GM23248 (cell line): ENCODE data around the gene NSMCE1. TPM values are rescaled to one million over a fixed set of nuclear protein-coding genes. Genes with fewer than 3 reads are reported as not detected.

ENCODE experiments used
- DNase-seq: peaks from one replicate; pipeline ENCODE4 v3.0.0-alpha.2; 2015
- H2AFZ ChIP-seq: fragments of 200-600 bp; sonication (generic); 2 replicates; pipeline ENCODE4 v1.6.1; 2016; ENCODE audit warnings: antibody characterized with exemption
- H3F3A ChIP-seq: fragments of 200-600 bp; sonication (generic); 2 replicates; pipeline ENCODE4 v1.6.1; 2016; ENCODE audit warnings: mild to moderate bottlenecking, antibody characterized with exemption, mixed run types; ENCODE audit not compliant: insufficient read depth
- H3K27ac ChIP-seq: fragments of 200-600 bp; sonication (generic); 2 replicates; pipeline ENCODE4 v1.5.1; 2016; ENCODE audit warnings: mild to moderate bottlenecking
- H3K27me3 ChIP-seq: fragments of 200-600 bp; sonication (generic); replicated peaks from 2 replicates; pipeline ENCODE4 v1.6.1; 2016; ENCODE audit warnings: mild to moderate bottlenecking; ENCODE audit not compliant: insufficient read depth
- H3K36me3 ChIP-seq: fragments of 200-600 bp; sonication (generic); 2 replicates; pipeline ENCODE4 v1.6.1; 2016; ENCODE audit warnings: low read depth, mild to moderate bottlenecking
- H3K4me1 ChIP-seq: fragments of 200-600 bp; sonication (generic); 2 replicates; pipeline ENCODE4 v1.6.1; 2016; ENCODE audit warnings: mild to moderate bottlenecking; ENCODE audit not compliant: insufficient read depth
- H3K4me2 ChIP-seq: fragments of 200-600 bp; sonication (generic); one replicate; pipeline ENCODE4 v1.6.1; 2016; ENCODE audit warnings: mild to moderate bottlenecking; ENCODE audit not compliant: unreplicated experiment
- H3K4me3 ChIP-seq: fragments of 200-600 bp; sonication (generic); 2 replicates; pipeline ENCODE4 v1.5.1; 2016; ENCODE audit warnings: mild to moderate bottlenecking
- H3K79me2 ChIP-seq: fragments of 200-600 bp; sonication (generic); 2 replicates; pipeline ENCODE4 v1.6.1; 2016; ENCODE audit warnings: mild to moderate bottlenecking; ENCODE audit not compliant: insufficient read depth
- H3K9ac ChIP-seq: fragments of 200-600 bp; sonication (generic); 2 replicates; pipeline ENCODE4 v1.6.1; 2016; ENCODE audit warnings: mild to moderate bottlenecking
- H3K9me2 ChIP-seq: fragments of 200-600 bp; sonication (generic); 2 replicates; pipeline ENCODE4 v1.6.1; 2016; ENCODE audit warnings: mixed run types, mild to moderate bottlenecking, moderate library complexity; ENCODE audit not compliant: insufficient read depth
- H3K9me3 ChIP-seq: fragments of 200-600 bp; sonication (generic); one replicate; pipeline ENCODE4 v1.6.1; 2017; ENCODE audit warnings: low read depth
- H4K20me1 ChIP-seq: fragments of 200-600 bp; sonication (generic); 2 replicates; pipeline ENCODE4 v1.6.0; 2016; ENCODE audit not compliant: insufficient read depth
- EZH2 ChIP-seq: fragments of 200-600 bp; sonication (generic); IDR thresholded peaks from 2 replicates; pipeline ENCODE4 v1.6.1; 2018; ENCODE audit warnings: antibody characterized with exemption, mild to moderate bottlenecking; ENCODE audit not compliant: insufficient read depth, poor library complexity, severe bottlenecking
- EZH2phosphoT487 ChIP-seq: fragments of 200-600 bp; sonication (generic); IDR thresholded peaks from 2 replicates; pipeline ENCODE4 v1.6.1; 2018; ENCODE audit warnings: antibody characterized with exemption, moderate library complexity, mild to moderate bottlenecking, low read depth; ENCODE audit not compliant: insufficient read depth
- WGBS, 2 experiments: methylation state at CpG; one replicate each; pipeline ENCODE4 v1.1.6; 2015 to 2017; ENCODE audit warnings: low lambda C conversion rate in 2 of 2, low coverage in 1 of 2; ENCODE audit errors: missing lambda C conversion rate in 2 of 2; 5-methylcytosine and 5-hydroxymethylcytosine counted together
- in situ Hi-C: fragments of 300-500 bp; cut with MboI; formaldehyde crosslinking; loops from 2 replicates; pipeline ENCODE4 v1.15.0; 2020
- polyA plus RNA-seq: library from polyadenylated mRNA; unstranded; fragments of >200 nt; fragmentation: Nextera tagmentation; extraction: Ambion mirVana; gene quantifications from 2 replicates; pipeline ENCODE4 v1.2.1, GENCODE V29; 2016
- total RNA-seq: library from RNA; depleted of rRNA; stranded (reverse); fragments of >200 nt; shearing (Covaris generic); gene quantifications from 2 replicates; pipeline ENCODE4 v1.2.3, GENCODE V29; 2014

NSMCE1 gene
- total and polyA plus RNA-seq, 2 experiments from 2014 or later = 69.3 to 107 TPM

- TF ChIP-seq EZH2 (no peak), EZH2phosphoT487 (no peak)
Observed at GRCh38 chr16:27195941-27196595, 72.5 kb downstream of the NSMCE1 start.

GRCh38 chr16:27195076-27195741, 73.4 kb downstream of the NSMCE1 start:
- no peaks in the 10 kb centered on the region for H3K9me3 ChIP-seq
- no peak overlapping the region for H3K4me2 ChIP-seq
- WGBS, 2 experiments = 49 to 53% methylated on average over 6 of the region's 6 CpGs
- no peaks in the 10 kb centered on the region for H3K79me2 ChIP-seq
- H3K36me3 ChIP-seq = no peaks in the 10 kb centered on the region
- in situ Hi-C loops = no loop called here
- no peak overlapping the region for H2AFZ ChIP-seq
- no peak for TF ChIP-seq EZH2
- no peak for TF ChIP-seq EZH2phosphoT487
- H3K27ac ChIP-seq = no peak overlapping the region
- DNase-seq = no peak
- H3K9ac ChIP-seq = no peak overlapping the region
- no peaks in the 10 kb centered on the region; the same call in 1 of the 2 replicates for H3K27me3 ChIP-seq
- H3K4me3 ChIP-seq = no peak overlapping the region
- no peaks in the 10 kb centered on the region for H4K20me1 ChIP-seq
- no peaks in the 10 kb centered on the region for H3K4me1 ChIP-seq
- H3F3A ChIP-seq = no peaks in the 10 kb centered on the region
- H3K9me2 ChIP-seq = no peaks in the 10 kb centered on the region

More at GRCh38 chr16:27195941-27196595, 72.5 kb downstream of the NSMCE1 start:
- H3K79me2 ChIP-seq = no peaks in the 10 kb centered on the region
- H3K9ac ChIP-seq = no peak overlapping the region
- H3K9me2 ChIP-seq = no peaks in the 10 kb centered on the region
- H3K9me3 ChIP-seq = no peaks in the 10 kb centered on the region
- H3K36me3 ChIP-seq = no peaks in the 10 kb centered on the region
- no peaks in the 10 kb centered on the region; the same call in 1 of the 2 replicates for H3K27me3 ChIP-seq
- in situ Hi-C loops = no loop called here
- no peaks in the 10 kb centered on the region for H3F3A ChIP-seq
- H3K4me1 ChIP-seq = no peaks in the 10 kb centered on the region
- WGBS, 2 experiments = 76 to 79% methylated on average over 9 of the region's 9 CpGs
- H3K4me3 ChIP-seq = no peak overlapping the region
- no peak overlapping the region for H3K4me2 ChIP-seq
- no peak overlapping the region for H2AFZ ChIP-seq
- H3K27ac ChIP-seq = no peak overlapping the region
- H4K20me1 ChIP-seq = no peaks in the 10 kb centered on the region
- DNase-seq = no peak

DNA sequence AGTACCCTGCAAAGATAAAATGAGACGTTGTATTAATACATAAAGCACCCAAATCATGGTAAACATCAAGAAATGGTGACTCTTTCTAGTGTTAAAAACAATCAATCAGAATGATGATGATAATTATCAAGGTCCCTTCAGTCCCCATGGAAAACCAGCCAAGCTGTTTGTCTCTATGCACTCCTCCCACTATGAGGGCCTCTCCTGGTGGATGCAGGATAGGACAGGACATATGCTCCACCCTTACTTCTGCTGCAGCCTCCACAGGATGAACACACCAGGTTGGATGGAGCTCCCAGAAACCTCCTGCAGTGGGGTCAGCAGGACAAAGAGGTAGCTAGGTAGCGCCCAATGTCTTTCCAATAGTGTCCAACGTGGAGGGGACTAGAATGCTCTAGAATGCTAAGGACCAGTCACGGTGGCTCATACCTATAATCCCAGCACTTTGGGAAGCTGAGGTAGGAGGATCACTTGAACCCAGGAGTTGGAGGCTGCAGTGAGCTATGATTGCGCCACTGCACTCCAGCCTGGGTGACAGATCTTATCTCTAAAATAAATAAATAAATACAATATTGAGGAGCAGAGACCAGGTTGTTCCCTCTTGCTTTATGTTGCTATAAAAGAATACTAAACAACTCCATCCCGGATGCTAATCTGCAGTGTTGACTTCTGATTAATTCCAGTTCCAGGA, 75.1 kb downstream of the NSMCE1 start:
- Histone ChIP-seq H3F3A (no peaks in the 10 kb centered on the region), H3K27me3 (peaks cover 7% of the 10 kb centered on the region; the same call in 1 of the 2 replicates), H2AFZ (no peak overlapping the region), H3K36me3 (no peaks in the 10 kb centered on the region), H3K27ac (no peak overlapping the region), H4K20me1 (no peaks in the 10 kb centered on the region), H3K4me2 (no peak overlapping the region), H3K79me2 (no peaks in the 10 kb centered on the region), H3K4me3 (no peak overlapping the region), H3K4me1 (no peaks in the 10 kb centered on the region), H3K9ac (no peak overlapping the region), H3K9me3 (no peaks in the 10 kb centered on the region), H3K9me2 (no peaks in the 10 kb centered on the region)
- 66% methylated on average over 6 of the region's 6 CpGs for WGBS, 2 experiments
- TF ChIP-seq EZH2 (no peak), EZH2phosphoT487 (no peak)
- in situ Hi-C loops = no loop called here
- DNase-seq = peak; percentile 20

- no peaks in the 10 kb centered on the region for H3K9me3 ChIP-seq
- DNase-seq = no peak
- no peaks in the 10 kb centered on the region for H3F3A ChIP-seq
- in situ Hi-C loops = no loop called here
- no peaks in the 10 kb centered on the region for H3K36me3 ChIP-seq
- no peaks in the 10 kb centered on the region for H3K79me2 ChIP-seq
- TF ChIP-seq EZH2 = no peak
- no peak for TF ChIP-seq EZH2phosphoT487
- H3K4me3 ChIP-seq = no peak overlapping the region
- H4K20me1 ChIP-seq = no peaks in the 10 kb centered on the region
- H3K27ac ChIP-seq = no peak overlapping the region
- H3K27me3 ChIP-seq = 0 out of 2 replicates have a peak, but pooled peaks cover 7% of the 10 kb centered on the region
- H3K9ac ChIP-seq = no peak overlapping the region
- no peaks in the 10 kb centered on the region for H3K9me2 ChIP-seq
- H2AFZ ChIP-seq = no peak overlapping the region
- no peaks in the 10 kb centered on the region for H3K4me1 ChIP-seq
- WGBS, 2 experiments = 57 to 58% methylated on average over 7 of the region's 7 CpGs
- H3K4me2 ChIP-seq = no peak overlapping the region
Observed at GRCh38 chr16:27191352-27191924, 77.1 kb downstream of the NSMCE1 start.
